Fibroblast of skin of left quadriceps (primary cell): ENCODE data around the gene LBX1.

Experiments used
- DNase-seq, 2 experiments: peaks; one replicate each; pipeline ENCODE4 v3.0.0-alpha.2; 2013; ENCODE audit warnings: low read depth in 2 of 2

Gene LBX1

GRCh38 chr10:101225846-101226421, 3.3 kb downstream of the LBX1 start:
- DNase-seq = no peak

- no peak for DNase-seq
These were observed 4.1 kb downstream of the LBX1 start for GRCh38 chr10:101224910-101225823.

- no peak for DNase-seq
These were observed 5.0 kb downstream of the LBX1 start for GRCh38 chr10:101224060-101224909.

GRCh38 chr10:101223274-101224059, 5.8 kb downstream of the LBX1 start:
- DNase-seq = no peak

GRCh38 chr10:101222683-101223273, 6.5 kb downstream of the LBX1 start:
- DNase-seq = no peak

GRCh38 chr10:101221963-101222531, 7.2 kb downstream of the LBX1 start:
- no peak for DNase-seq

- no peak for DNase-seq
These were observed 7.7 kb downstream of the LBX1 start for GRCh38 chr10:101221549-101221948.

- no peak for DNase-seq
These were observed 9.3 kb downstream of the LBX1 start for GRCh38 chr10:101219946-101220451.

- DNase-seq = no peak
These were observed 9.9 kb downstream of the LBX1 start for GRCh38 chr10:101219139-101219945.

- no peak for DNase-seq
These were observed 10.7 kb downstream of the LBX1 start for GRCh38 chr10:101218351-101219138.

- DNase-seq = no peak
These were observed 11.6 kb downstream of the LBX1 start for GRCh38 chr10:101217450-101218281.

GRCh38 chr10:101217044-101217425, 12.2 kb downstream of the LBX1 start:
- no peak for DNase-seq

GRCh38 chr10:101216207-101217043, 12.8 kb downstream of the LBX1 start:
- no peak for DNase-seq

- no peak for DNase-seq
These were observed 13.7 kb downstream of the LBX1 start for GRCh38 chr10:101215397-101216206.

- peak in 1 of 2 experiments; percentile 13 for DNase-seq
These were observed 14.5 kb downstream of the LBX1 start for GRCh38 chr10:101214446-101215396.
